MM.1S (cell line): ENCODE measurements around the gene C4A.

Experiments
- EZH2 ChIP-seq: fragments of 300-600 bp; sonication (generic); optimal IDR thresholded peaks from 2 replicates; pipeline ENCODE3; 2017; ENCODE audit warnings: low read depth, mild to moderate bottlenecking, antibody characterized with exemption, low read length, mixed read lengths
- TF ChIP-seq, protein P1 (sequence below): fragments of 300-600 bp; sonication (generic); IDR thresholded peaks from 2 replicates; pipeline ENCODE4 v1.5.1; 2016; ENCODE audit warnings: antibody characterized with exemption, low read length, mixed read lengths

DNA sequence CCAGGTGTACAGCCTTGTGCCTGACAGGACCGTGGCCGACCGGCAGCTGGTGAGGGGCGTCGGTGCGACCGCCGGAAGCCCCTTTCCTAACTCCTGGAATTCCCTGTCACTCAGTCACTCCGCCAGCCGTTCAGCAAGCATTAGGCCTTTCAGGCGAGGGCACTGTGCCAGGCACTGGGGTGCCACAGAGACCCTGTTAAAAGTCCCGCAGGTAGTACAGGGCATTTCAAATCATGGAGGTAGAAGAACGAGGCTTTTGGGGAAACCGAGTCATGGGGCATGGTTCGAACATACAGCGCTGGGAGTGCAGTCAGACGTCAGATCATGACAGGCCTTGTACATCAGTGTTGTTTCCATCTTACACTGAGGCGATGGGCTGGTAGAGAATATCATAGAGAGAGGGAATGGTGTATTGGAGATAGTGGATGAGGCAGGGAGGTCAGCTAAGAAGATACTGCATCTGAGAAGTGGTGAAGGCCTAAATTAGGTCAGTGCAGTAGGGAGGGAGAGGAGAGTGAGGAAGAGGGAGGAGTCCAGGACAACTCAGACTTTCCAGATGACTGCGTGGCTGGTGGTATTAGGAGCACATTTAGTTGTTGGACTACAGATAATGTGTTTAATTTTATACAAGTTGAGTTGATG is 9.0 kb upstream of the C4A start:
- TF ChIP-seq, protein P1, sequence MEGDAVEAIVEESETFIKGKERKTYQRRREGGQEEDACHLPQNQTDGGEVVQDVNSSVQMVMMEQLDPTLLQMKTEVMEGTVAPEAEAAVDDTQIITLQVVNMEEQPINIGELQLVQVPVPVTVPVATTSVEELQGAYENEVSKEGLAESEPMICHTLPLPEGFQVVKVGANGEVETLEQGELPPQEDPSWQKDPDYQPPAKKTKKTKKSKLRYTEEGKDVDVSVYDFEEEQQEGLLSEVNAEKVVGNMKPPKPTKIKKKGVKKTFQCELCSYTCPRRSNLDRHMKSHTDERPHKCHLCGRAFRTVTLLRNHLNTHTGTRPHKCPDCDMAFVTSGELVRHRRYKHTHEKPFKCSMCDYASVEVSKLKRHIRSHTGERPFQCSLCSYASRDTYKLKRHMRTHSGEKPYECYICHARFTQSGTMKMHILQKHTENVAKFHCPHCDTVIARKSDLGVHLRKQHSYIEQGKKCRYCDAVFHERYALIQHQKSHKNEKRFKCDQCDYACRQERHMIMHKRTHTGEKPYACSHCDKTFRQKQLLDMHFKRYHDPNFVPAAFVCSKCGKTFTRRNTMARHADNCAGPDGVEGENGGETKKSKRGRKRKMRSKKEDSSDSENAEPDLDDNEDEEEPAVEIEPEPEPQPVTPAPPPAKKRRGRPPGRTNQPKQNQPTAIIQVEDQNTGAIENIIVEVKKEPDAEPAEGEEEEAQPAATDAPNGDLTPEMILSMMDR = no peak
- TF ChIP-seq EZH2 = no peak
